PC-9 (cell line): ENCODE data around the gene GNE. TPM values are rescaled to one million over a fixed set of nuclear protein-coding genes. Genes with fewer than 3 reads are reported as not detected.
"Not testable (repeated sequence)": the region's sequence is repeated elsewhere in the genome, so short reads cannot be mapped to it uniquely, and the experiment has no call there.

ENCODE experiments used
- BruUV-seq: library from RNA; stranded (reverse); fragments of 400-500 nt; replicated peaks from 2 replicates; lab custom pipeline; 2021; lab: Mats Ljungman, UMichigan
- CTCF ChIA-PET: fragments of 300-600 bp; sonication (Branson Sonifier 250); formaldehyde crosslinking; loops from one replicate; lab custom pipeline; 2022; ENCODE audit warnings: antibody characterized with exemption; lab: Charles Lee
- POLR2A ChIA-PET: fragments of 300-600 bp; sonication (Branson Sonifier 250); formaldehyde crosslinking; loops from one replicate; lab custom pipeline; 2022; ENCODE audit warnings: antibody characterized with exemption; ENCODE audit not compliant: unreplicated experiment; lab: Charles Lee
- DNase-seq, 2 experiments: peaks; one replicate each; pipeline versions ENCODE4 v3.0.0 to v3.0.0-alpha.2; 2015 to 2022; ENCODE audit warnings: mixed read lengths in 1 of 2
- H2AFZ ChIP-seq: fragments of 200-600 bp; sonication (generic); 2 replicates; pipeline ENCODE4 v1.8.1; 2017; ENCODE audit warnings: antibody characterized with exemption
- H3F3A ChIP-seq: fragments of 200-600 bp; sonication (generic); 2 replicates; pipeline ENCODE4 v1.8.1; 2017; ENCODE audit warnings: antibody characterized with exemption, mild to moderate bottlenecking, low read depth; ENCODE audit not compliant: insufficient read depth
- H3K27ac ChIP-seq: fragments of 200-600 bp; sonication (generic); 2 replicates; pipeline ENCODE4 v1.6.1; 2016; ENCODE audit warnings: mixed run types
- H3K27me3 ChIP-seq: fragments of 200-600 bp; sonication (generic); 2 replicates; pipeline ENCODE4 v1.6.1; 2016; ENCODE audit warnings: low read depth, mixed run types; ENCODE audit not compliant: insufficient read depth
- H3K36me3 ChIP-seq: fragments of 200-600 bp; sonication (generic); 2 replicates; pipeline ENCODE4 v1.6.1; 2016; ENCODE audit warnings: low read depth, mixed run types
- H3K4me1 ChIP-seq: fragments of 200-600 bp; sonication (generic); replicated peaks from 2 replicates; pipeline ENCODE4 v1.6.1; 2016; ENCODE audit warnings: mixed run types; ENCODE audit not compliant: insufficient read depth
- H3K4me2 ChIP-seq: fragments of 200-600 bp; sonication (generic); 2 replicates; pipeline ENCODE4 v1.6.1; 2017; ENCODE audit warnings: mixed run types
- H3K4me3 ChIP-seq: fragments of 200-600 bp; sonication (generic); 2 replicates; pipeline ENCODE4 v1.6.1; 2016; ENCODE audit warnings: mixed run types
- H3K79me2 ChIP-seq: fragments of 200-600 bp; sonication (generic); 2 replicates; pipeline ENCODE4 v1.6.1; 2017; ENCODE audit warnings: low read depth, mixed run types
- H3K9me2 ChIP-seq: fragments of 200-600 bp; sonication (generic); 2 replicates; pipeline ENCODE4 v1.8.1; 2017; ENCODE audit warnings: mild to moderate bottlenecking; ENCODE audit not compliant: insufficient read depth
- H3K9me3 ChIP-seq: fragments of 200-600 bp; sonication (generic); 2 replicates; pipeline ENCODE4 v1.8.1; 2016; ENCODE audit warnings: low read depth; ENCODE audit not compliant: insufficient read depth
- H4K20me1 ChIP-seq: fragments of 200-600 bp; sonication (generic); 2 replicates; pipeline ENCODE4 v1.8.1; 2017; ENCODE audit not compliant: insufficient read depth
- EZH2 ChIP-seq: fragments of 200-600 bp; sonication (generic); IDR thresholded peaks from 2 replicates; pipeline ENCODE4 v1.8.0; 2017; ENCODE audit warnings: antibody characterized with exemption, low read depth
- intact Hi-C: fragments of 100-400 bp; cut with micrococcal nuclease; formaldehyde crosslinking; loops from one replicate; pipeline ENCODE4 v1.10.0; 2022; ENCODE audit not compliant: unreplicated experiment
- total RNA-seq: library from RNA; stranded (reverse); gene quantifications from 2 replicates; pipeline ENCODE4 v1.2.3, GENCODE V29; 2021
- TF ChIP-seq, protein P1 (sequence below): fragments of 200-600 bp; sonication (generic); conservative IDR thresholded peaks from 2 replicates; pipeline ENCODE4 v1.6.1; 2017; ENCODE audit warnings: mixed run types, antibody characterized with exemption, mild to moderate bottlenecking, moderate library complexity

The GNE gene
- total RNA-seq, 1 experiment from 2014 or later: 23.2 TPM

DNA sequence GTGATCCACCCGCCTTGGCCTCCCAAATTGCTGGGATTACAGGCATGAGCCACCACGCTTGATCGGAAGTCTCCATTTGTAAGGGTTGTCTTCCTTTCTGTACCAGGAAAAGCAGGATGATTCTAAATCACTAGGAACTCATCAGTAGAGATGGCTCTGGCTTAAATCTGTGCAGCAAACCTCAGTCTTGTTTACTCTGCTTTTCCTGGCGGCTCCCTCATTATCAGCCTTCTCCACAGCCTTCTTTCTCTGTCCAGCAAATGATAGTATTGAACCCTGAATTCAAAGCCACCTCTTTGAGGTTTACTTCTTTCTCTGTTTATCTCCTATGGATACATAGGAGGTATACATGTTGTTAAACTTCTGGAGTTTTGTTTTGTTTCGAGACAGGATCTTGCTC is 43.0 kb upstream of the GNE start:
- H3K9me3 ChIP-seq: no peaks in the 10 kb centered on the region
- DNase-seq: no peak
- no peak overlapping the region for H3K27ac ChIP-seq
- ChIA-PET CTCF (no interaction called here), POLR2A (interaction anchor here (0.7 kb wide), 1 partner anchor 19 kb away, joined by 3 read pairs; no protein-coding TSS in a partner anchor)
- peaks cover 30% of the 10 kb centered on the region for H3F3A ChIP-seq
- no TSS peak for BruUV-seq
- no peak overlapping the region for H3K4me2 ChIP-seq
- H3K36me3 ChIP-seq: no peaks in the 10 kb centered on the region
- H3K27me3 ChIP-seq: no peaks in the 10 kb centered on the region
- TF ChIP-seq, protein P1, sequence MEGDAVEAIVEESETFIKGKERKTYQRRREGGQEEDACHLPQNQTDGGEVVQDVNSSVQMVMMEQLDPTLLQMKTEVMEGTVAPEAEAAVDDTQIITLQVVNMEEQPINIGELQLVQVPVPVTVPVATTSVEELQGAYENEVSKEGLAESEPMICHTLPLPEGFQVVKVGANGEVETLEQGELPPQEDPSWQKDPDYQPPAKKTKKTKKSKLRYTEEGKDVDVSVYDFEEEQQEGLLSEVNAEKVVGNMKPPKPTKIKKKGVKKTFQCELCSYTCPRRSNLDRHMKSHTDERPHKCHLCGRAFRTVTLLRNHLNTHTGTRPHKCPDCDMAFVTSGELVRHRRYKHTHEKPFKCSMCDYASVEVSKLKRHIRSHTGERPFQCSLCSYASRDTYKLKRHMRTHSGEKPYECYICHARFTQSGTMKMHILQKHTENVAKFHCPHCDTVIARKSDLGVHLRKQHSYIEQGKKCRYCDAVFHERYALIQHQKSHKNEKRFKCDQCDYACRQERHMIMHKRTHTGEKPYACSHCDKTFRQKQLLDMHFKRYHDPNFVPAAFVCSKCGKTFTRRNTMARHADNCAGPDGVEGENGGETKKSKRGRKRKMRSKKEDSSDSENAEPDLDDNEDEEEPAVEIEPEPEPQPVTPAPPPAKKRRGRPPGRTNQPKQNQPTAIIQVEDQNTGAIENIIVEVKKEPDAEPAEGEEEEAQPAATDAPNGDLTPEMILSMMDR: no peak
- no peak for TF ChIP-seq EZH2
- H3K4me3 ChIP-seq: no peak overlapping the region
- no peak overlapping the region for H2AFZ ChIP-seq
- H3K79me2 ChIP-seq: no peaks in the 10 kb centered on the region
- peaks cover 37% of the 10 kb centered on the region for H3K4me1 ChIP-seq
- intact Hi-C loops: no loop called here
- no peaks in the 10 kb centered on the region for H3K9me2 ChIP-seq
- no peaks in the 10 kb centered on the region for H4K20me1 ChIP-seq

DNA sequence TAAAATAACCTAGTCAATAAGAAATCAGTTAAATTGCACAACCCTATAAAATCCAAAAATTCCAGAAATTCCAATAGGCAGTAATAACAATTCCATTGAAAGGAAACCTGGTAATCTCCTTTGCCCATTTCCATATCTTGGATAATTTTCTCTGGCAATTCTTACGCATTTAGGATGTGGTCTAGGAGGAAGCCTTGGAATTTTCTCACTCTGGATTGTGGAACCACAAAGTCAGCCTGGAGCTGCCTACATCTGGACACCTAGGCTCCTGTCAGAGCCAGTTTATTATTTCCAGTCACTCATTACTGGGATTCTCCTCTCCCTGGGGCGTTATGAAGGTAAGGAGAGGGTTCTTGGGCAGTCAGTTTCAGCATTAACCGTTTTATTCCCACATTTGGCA is 40.3 kb upstream of the GNE start:
- Histone ChIP-seq H3K4me1 (peaks cover 52% of the 10 kb centered on the region), H3K4me2 (peak overlapping the region; percentile 45), H4K20me1 (no peaks in the 10 kb centered on the region), H3K27ac (peak overlapping the region; percentile 97), H3K79me2 (no peaks in the 10 kb centered on the region), H3F3A (peaks cover 37% of the 10 kb centered on the region), H3K9me2 (no peaks in the 10 kb centered on the region), H3K9me3 (no peaks in the 10 kb centered on the region), H3K36me3 (no peaks in the 10 kb centered on the region), H3K4me3 (no peak overlapping the region), H2AFZ (no peak overlapping the region), H3K27me3 (no peaks in the 10 kb centered on the region)
- no peak for DNase-seq
- CTCF ChIA-PET: no interaction called here
- no TSS peak for BruUV-seq
- intact Hi-C loops: no loop called here
- POLR2A ChIA-PET: no interaction called here
- TF ChIP-seq EZH2: no peak
- TF ChIP-seq, protein P1: no peak

DNA sequence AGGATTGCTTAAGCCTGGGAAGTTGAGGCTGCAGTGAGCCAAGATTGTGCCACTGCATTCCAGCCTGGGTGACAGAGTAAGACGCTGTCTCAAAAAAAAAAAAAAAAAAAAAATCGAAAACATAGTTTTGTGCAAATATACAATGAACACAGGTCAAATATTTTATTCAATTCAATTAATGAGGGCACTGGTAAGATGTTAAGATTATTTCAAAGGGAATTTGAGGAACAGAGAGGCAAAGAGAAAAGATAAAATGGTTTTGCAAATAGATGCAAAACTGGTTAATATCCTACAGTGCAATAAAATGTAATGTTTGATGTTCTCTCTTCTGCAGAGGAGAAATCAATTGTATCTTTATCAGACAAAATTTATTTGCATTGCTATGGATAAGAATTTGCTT is 39.5 kb upstream of the GNE start:
- no peak overlapping the region; the same call in 1 of the 2 replicates for H3K4me3 ChIP-seq
- no peaks in the 10 kb centered on the region for H3K9me2 ChIP-seq
- H3K4me2 ChIP-seq: peak overlapping the region; percentile 65
- H3F3A ChIP-seq: peaks cover 37% of the 10 kb centered on the region
- no peaks in the 10 kb centered on the region for H3K9me3 ChIP-seq
- peaks cover 52% of the 10 kb centered on the region for H3K4me1 ChIP-seq
- no peaks in the 10 kb centered on the region for H3K36me3 ChIP-seq
- no peak overlapping the region for H2AFZ ChIP-seq
- DNase-seq: no peak
- H3K79me2 ChIP-seq: no peaks in the 10 kb centered on the region
- TF ChIP-seq EZH2: no peak
- TF ChIP-seq, protein P1: no peak
- H3K27me3 ChIP-seq: no peaks in the 10 kb centered on the region
- ChIA-PET CTCF (no interaction called here), POLR2A (no interaction called here)
- no TSS peak for BruUV-seq
- peak overlapping the region; percentile 97 for H3K27ac ChIP-seq
- H4K20me1 ChIP-seq: no peaks in the 10 kb centered on the region
- intact Hi-C loops: loop anchor here (1.0 kb wide), 1 partner anchor 20 kb away; no protein-coding TSS in a partner anchor

DNA sequence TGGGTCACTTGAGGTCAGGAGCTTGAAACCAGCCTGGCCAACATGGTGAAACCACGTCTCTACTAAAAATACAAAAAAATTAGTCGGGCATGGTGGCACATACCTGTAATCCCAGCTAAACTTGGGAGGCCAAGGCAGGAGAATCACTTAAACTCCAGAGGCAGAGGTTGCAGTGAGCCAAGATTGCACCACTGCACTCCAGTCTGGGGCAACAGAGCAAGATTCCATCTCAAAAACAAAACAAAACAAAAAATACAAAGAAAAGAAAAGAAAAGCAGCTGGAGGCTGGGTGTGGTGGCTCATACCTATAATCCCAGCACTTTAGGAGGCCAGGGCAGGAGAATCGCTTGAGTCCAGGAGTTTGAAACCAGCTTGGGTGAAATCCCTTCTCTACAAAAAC is 36.7 kb upstream of the GNE start:
- intact Hi-C loops, H3K27me3 ChIP-seq, CTCF ChIA-PET, BruUV-seq, H3K36me3 ChIP-seq, H3K9me3 ChIP-seq, H3K4me3 ChIP-seq, POLR2A ChIA-PET, H2AFZ ChIP-seq, H4K20me1 ChIP-seq, DNase-seq, H3K4me2 ChIP-seq, H3K9me2 ChIP-seq, H3K79me2 ChIP-seq: not testable (repeated sequence)
- Histone ChIP-seq H3K4me1 (peaks cover 52% of the 10 kb centered on the region), H3K27ac (peak overlapping the region; percentile 97), H3F3A (peaks cover 37% of the 10 kb centered on the region)
